ENCODE measurements around the gene MKRN2. TPM values are rescaled to one million over a fixed set of nuclear protein-coding genes. Genes with fewer than 3 reads are reported as not detected.

MKRN2 gene
- total RNA-seq, 4 donors from 2014 or later: 14.8 to 29.9 (median 25.1) TPM

DNA sequence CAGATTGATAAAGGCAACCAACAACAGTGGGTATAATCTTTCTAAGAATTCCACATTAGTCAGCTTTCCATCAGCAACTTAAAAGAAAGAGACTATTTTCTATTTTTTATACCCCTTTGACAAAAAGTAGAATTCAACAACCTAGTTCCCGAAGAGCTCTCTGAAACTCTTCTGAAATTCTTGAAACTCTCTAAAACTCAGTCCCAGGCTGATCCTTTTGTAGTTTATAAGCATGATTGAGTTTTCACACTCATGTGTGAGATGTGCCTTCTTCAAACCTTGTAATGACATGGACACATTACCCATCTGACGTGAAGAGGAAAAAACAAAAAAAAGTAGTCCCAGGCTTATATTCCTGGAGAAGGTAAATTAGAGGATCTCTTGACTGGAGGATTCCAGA is 75.6 kb downstream of the MKRN2 start:
- ATAC-seq (no peak), DNase-seq (no peak)
- in situ Hi-C loops (cut with MboI; ENCODE audit: low sequenced_read_pairs in 4 of 4) (no loop called here), intact Hi-C loops (cut with DNase I; ENCODE audit: low total_unique reads) (no loop called here)
- TF ChIP-seq CTCF (IDR thresholded peaks at IDR 0.05 in 4 of 5, conservative IDR thresholded peaks at IDR 0.05 in 1 of 5): no peak
- TF ChIP-seq POLR2A (IDR thresholded peaks at IDR 0.05): no peak
- no peaks in the 10 kb centered on the region for H3K36me3 ChIP-seq
- H3K27me3 ChIP-seq: no peaks in the 10 kb centered on the region
- no peaks in the 10 kb centered on the region for H3K9me3 ChIP-seq
- H3K4me1 ChIP-seq: peaks cover 48 to 56% of the 10 kb centered on the region in 2 donors
- peak overlapping the region; percentile 60 to 79 (median 68) for H3K27ac ChIP-seq
- H3K4me3 ChIP-seq: no peak overlapping the region

GRCh38 chr3:12633108-12633507 is 76.2 kb downstream of the MKRN2 start:
- peaks cover 48 to 56% of the 10 kb centered on the region in 2 donors for H3K4me1 ChIP-seq
- DNase-seq (no peak), ATAC-seq (no peak)
- H3K4me3 ChIP-seq: no peak overlapping the region
- H3K36me3 ChIP-seq: no peaks in the 10 kb centered on the region
- H3K27me3 ChIP-seq: no peaks in the 10 kb centered on the region
- H3K9me3 ChIP-seq: no peaks in the 10 kb centered on the region
- intact Hi-C loops (cut with DNase I; ENCODE audit: low total_unique reads) (no loop called here), in situ Hi-C loops (cut with MboI; ENCODE audit: low sequenced_read_pairs in 4 of 4) (no loop called here)
- H3K27ac ChIP-seq: peak overlapping the region in 2 of 4 donors; percentile 66 to 71
- no peak for TF ChIP-seq CTCF (IDR thresholded peaks at IDR 0.05 in 4 of 5, conservative IDR thresholded peaks at IDR 0.05 in 1 of 5)
- no peak for TF ChIP-seq POLR2A (IDR thresholded peaks at IDR 0.05)

Other genes starting within 250 kb of the MKRN2 start
- gene TSEN2, start 72.6 kb upstream of the MKRN2 start, total RNA-seq: 10 to 100 TPM; 10.7 to 19.5 (median 12.0) TPM
- gene MKRN2OS, start 11.6 kb upstream of the MKRN2 start, total RNA-seq: under 1 TPM in 1 of 4 donors, not detected in 3; 0.95 TPM
- gene RAF1, start 107.0 kb downstream of the MKRN2 start, total RNA-seq: 100 to 1,000 TPM; 212 to 346 (median 246) TPM
- 1 to 10 TPM in 1 of 4 donors, under 1 TPM in 1, not detected in 2; 0.62 to 1.2 TPM for gene TMEM40, start 202.2 kb downstream of the MKRN2 start, total RNA-seq
- 100 to 1,000 TPM; 133 to 308 (median 181) TPM for gene CAND2, start 239.6 kb downstream of the MKRN2 start, total RNA-seq